GM12892 (cell line): ENCODE measurements around the gene PPP1CA.

Experiments used
- DNase-seq: peaks from one replicate; pipeline ENCODE4 v3.0.0; 2011; ENCODE audit not compliant: insufficient read length
- FAIRE-seq: peaks from 2 replicates; lab custom pipeline; 2011; peaks lifted over from hg19 to GRCh38; lab: Jason Lieb, UNC
- POLR2A ChIP-seq: IDR thresholded peaks from 2 replicates; pipeline ENCODE4 v1.6.1; 2011; ENCODE audit warnings: low read depth, low read length, control low read depth
- POLR2AphosphoS5 ChIP-seq: IDR thresholded peaks from 2 replicates; pipeline ENCODE4 v1.6.1; 2011; ENCODE audit warnings: low read depth, low read length, control low read depth
- TAF1 ChIP-seq: IDR thresholded peaks from 2 replicates; pipeline ENCODE4 v1.6.1; 2011; ENCODE audit warnings: low read depth, mild to moderate bottlenecking, control low read depth, low read length, borderline replicate concordance

Gene PPP1CA

GRCh38 chr11:67420646-67421429, 19.2 kb upstream of the PPP1CA start:
- DNase-seq (peak; percentile 99), FAIRE-seq (peak; percentile 100)
- no peak; the same call in 1 of the 2 replicates for TF ChIP-seq POLR2A
- no peak for TF ChIP-seq TAF1
- no peak for TF ChIP-seq POLR2AphosphoS5

GRCh38 chr11:67420147-67420645, 18.5 kb upstream of the PPP1CA start:
- FAIRE-seq (no peak), DNase-seq (no peak)
- TF ChIP-seq TAF1 (no peak), POLR2AphosphoS5 (no peak), POLR2A (no peak)

GRCh38 chr11:67419325-67420049, 17.8 kb upstream of the PPP1CA start:
- DNase-seq (no peak), FAIRE-seq (no peak)
- TF ChIP-seq POLR2AphosphoS5: no peak
- no peak for TF ChIP-seq POLR2A
- TF ChIP-seq TAF1: no peak

GRCh38 chr11:67418476-67419281, 17.0 kb upstream of the PPP1CA start:
- FAIRE-seq (peak; percentile 68), DNase-seq (no peak)

GRCh38 chr11:67417425-67417824, 15.8 kb upstream of the PPP1CA start:
- FAIRE-seq (no peak), DNase-seq (no peak)
- TF ChIP-seq POLR2A (no peak), POLR2AphosphoS5 (no peak), TAF1 (no peak)

More at GRCh38 chr11:67418476-67419281, 17.0 kb upstream of the PPP1CA start:
- TF ChIP-seq TAF1 (no peak), POLR2AphosphoS5 (no peak), POLR2A (no peak)

GRCh38 chr11:67416416-67417335, 15.0 kb upstream of the PPP1CA start:
- DNase-seq (no peak), FAIRE-seq (peak; percentile 66)
- no peak for TF ChIP-seq POLR2A
- TF ChIP-seq POLR2AphosphoS5: no peak
- no peak for TF ChIP-seq TAF1

- DNase-seq: no peak
- no peak for TF ChIP-seq POLR2A
- TF ChIP-seq TAF1: no peak
- no peak for TF ChIP-seq POLR2AphosphoS5
- FAIRE-seq: no peak
Measured at GRCh38 chr11:67415501-67416304, 14.0 kb upstream of the PPP1CA start, which contains the start of gene CARNS1. Gene CARNS1 (plus strand): TSS chr11:67415678. CDS start chr11:67416200, 522 bp downstream.

GRCh38 chr11:67413266-67413849, 11.7 kb upstream of the PPP1CA start:
- DNase-seq: no peak
- peak; percentile 30 for FAIRE-seq
- TF ChIP-seq TAF1 (no peak), POLR2AphosphoS5 (no peak), POLR2A (no peak)

GRCh38 chr11:67412495-67413179, 11.0 kb upstream of the PPP1CA start:
- FAIRE-seq (peak; percentile 63), DNase-seq (no peak)
- TF ChIP-seq POLR2A (no peak), TAF1 (no peak), POLR2AphosphoS5 (no peak)
